HG02610 (cell line): ENCODE measurements around the gene CPEB3.
A peak's percentile ranks its signal among the peaks of the same experiment; 100 is the strongest.

ENCODE experiments used
- ATAC-seq: cut with Tn5 transposase; IDR thresholded peaks from one replicate; pipeline ENCODE4 v1.9.1; 2021; ENCODE audit warnings: mild to moderate bottlenecking, moderate library complexity; ENCODE audit not compliant: unreplicated experiment

Gene CPEB3

DNA sequence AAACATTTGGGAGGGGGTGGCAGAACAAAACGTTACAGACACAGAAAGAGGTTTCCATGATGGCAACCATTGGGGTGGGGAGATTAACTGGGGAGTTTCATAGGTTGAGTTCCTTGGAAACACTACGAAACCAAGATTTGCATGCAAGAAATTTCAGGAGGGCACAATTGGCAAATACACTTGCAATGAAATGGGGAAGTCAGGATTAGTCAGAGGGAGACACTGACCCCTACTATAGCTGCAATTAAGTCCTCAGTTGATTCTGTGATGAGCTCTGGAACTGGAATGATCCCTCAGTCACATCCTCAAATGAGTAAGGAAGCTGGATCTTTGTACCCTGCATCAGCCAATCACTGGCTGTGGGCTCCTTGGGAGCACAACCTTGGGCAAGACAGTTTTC is 22.1 kb downstream of the CPEB3 start:
- ATAC-seq = no peak

DNA sequence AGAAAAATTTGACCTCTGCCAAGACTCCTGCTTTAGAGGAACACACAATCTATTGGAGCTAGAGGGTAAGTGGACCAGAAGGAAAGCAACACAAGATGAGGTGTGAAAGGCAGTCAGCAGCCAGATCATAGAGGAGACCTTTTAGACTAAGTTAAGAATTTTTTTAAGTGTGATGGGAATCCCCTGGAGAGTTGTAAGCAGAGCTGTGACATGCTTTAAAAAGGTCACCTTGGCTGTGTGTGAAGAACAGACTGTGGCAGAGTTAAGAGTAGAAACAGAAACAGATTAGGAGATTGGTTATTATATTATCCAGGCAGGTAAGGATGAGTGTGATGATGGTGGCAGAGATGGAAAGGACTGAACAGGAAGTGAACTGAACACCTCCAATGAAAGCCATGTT is 23.5 kb downstream of the CPEB3 start:
- ATAC-seq = no peak

GRCh38 chr10:92265687-92266258 is 25.1 kb downstream of the CPEB3 start:
- peak; percentile 35 for ATAC-seq

DNA sequence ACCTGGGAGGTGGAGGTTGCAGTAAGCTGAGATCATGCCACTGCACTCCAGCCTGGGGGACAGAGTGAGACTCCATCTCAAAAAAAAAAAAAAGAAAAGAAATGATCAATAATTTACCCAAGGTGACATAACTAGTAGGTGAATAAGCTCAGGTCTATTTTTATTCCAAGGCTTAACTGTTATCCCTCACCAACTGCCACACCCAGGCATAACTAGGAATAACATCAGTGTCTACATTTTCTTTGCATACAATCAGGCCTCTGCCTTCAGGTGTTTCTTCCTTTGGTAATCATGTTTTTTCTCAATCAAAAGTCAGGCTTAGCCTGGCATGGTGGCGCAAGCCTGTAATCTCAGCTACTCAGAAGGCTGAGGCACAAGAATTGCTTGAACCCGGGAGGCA is 26.6 kb downstream of the CPEB3 start:
- ATAC-seq = no peak

GRCh38 chr10:92263396-92263795 is 27.5 kb downstream of the CPEB3 start:
- no peak for ATAC-seq

- no peak for ATAC-seq
Measured at GRCh38 chr10:92248566-92248965, 42.3 kb downstream of the CPEB3 start.

GRCh38 chr10:92244796-92245195 is 46.1 kb downstream of the CPEB3 start:
- peak; percentile 69 for ATAC-seq

DNA sequence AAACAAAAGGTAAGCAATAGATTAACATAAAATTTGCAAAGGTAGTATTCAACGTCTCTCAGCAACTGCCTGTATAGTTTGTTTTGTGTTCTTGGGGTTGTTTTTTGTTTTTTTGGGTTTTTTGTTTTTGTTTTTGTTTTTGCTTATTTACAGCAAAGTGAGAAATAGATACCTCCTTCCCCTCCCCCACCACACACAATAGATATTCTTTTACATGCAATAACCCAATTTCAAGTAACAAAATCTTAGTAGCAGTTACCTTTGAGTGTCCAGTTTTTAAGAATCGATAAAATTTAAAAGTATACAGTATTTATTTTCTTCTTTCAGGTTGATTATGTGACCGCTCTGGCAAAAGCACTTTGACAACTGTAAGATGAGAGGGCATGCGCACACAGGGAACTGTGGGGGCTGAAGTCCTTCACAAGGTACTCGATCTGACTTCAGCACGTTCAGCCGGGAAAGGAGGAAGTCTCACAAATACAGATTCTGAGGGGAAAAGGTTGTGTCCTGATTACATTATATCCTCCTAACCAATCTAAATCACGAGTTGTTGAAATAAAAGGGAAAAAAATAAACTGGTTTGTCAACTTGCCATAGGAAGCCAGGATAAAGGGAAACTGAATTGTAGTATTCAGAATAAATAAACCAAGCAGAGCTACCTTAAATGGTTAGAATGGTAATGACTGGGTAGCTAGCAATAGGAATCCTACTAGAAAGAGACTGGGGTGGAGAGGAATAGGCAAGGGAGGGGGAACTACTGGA is 47.8 kb downstream of the CPEB3 start:
- peak; percentile 56 for ATAC-seq

DNA sequence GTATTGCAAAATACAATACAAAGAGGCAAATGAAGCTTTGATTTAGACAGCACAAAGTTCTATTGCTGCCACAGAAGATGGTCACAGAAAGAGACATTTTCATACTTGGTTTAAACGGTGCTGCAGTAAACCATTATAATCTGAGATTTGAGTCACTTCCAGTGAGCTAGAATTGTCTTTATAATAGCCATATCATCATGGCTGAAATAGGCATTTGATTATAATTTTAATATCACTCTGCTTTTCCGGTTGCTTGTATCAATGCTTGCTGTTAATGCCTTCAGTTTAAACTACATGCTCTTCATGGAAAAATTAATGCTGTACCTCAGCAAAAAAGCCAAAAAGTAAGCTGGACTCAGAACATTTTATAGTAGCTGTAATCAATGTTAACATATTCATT is 48.5 kb downstream of the CPEB3 start:
- no peak for ATAC-seq

- ATAC-seq = no peak
Measured at GRCh38 chr10:92241501-92241900, 49.4 kb downstream of the CPEB3 start.

GRCh38 chr10:92241158-92241500 is 49.7 kb downstream of the CPEB3 start:
- ATAC-seq = no peak

GRCh38 chr10:92240289-92241157 is 50.4 kb downstream of the CPEB3 start:
- ATAC-seq = peak; percentile 51

DNA sequence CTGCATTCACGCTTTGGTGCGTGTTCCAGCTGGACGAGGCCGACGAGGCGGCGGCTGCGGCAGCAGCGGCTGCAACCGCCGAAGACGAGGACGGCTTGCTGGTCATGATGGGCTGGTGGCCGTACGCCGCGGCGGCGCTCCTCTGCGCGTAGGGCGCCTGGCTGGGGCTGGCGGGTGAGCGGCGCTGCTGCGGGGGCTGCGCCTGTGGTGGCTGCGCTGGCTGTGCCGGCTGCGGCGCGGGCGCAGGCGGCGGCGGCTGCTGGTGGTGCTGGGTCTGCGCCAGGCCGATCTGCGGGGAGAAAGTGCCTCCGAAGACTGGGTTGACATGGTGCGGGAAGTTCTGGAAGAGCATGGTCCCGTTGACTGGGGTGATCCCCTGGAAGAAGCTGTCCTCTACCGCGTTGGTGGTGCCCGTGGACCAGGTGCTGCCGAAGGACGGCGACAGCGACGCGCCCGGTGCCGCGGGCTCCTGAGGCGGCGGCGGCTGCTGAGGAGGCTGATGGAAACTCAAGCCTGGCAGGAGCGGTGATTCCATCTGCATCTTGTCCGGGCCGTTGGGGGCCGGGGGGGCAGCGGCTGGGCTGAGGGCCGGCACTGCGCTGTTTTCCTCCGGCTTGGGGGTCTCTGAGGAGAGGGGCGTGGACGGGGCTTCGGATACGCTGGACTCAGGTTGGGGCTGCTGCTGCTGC is 51.1 kb downstream of the CPEB3 start:
- ATAC-seq = peak; percentile 28

DNA sequence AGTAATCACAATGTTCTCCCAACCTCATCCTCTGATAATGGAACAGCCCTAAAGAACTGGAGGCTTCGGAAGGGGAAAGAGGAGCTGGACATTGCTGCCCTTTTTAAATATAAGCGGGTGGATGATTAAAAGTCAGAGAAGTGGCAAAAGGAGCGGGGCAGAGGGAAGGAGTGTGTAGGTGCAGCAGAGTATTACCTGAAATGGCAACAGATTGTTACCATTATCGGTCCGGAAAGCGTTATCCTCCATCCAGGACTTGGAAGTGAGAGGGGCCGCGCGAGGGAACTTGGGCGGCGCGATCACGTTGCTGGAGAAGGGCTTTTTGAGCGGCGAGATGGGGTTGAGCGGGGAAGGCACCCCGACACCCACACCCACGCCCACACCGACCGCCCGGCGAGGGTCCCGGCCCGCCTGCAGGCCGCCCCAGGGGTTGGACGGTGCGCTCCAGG is 51.7 kb downstream of the CPEB3 start:
- ATAC-seq = no peak

- no peak for ATAC-seq
Measured at GRCh38 chr10:92238586-92239098, 52.2 kb downstream of the CPEB3 start.

- no peak for ATAC-seq
Measured at GRCh38 chr10:92238054-92238585, 52.8 kb downstream of the CPEB3 start.

DNA sequence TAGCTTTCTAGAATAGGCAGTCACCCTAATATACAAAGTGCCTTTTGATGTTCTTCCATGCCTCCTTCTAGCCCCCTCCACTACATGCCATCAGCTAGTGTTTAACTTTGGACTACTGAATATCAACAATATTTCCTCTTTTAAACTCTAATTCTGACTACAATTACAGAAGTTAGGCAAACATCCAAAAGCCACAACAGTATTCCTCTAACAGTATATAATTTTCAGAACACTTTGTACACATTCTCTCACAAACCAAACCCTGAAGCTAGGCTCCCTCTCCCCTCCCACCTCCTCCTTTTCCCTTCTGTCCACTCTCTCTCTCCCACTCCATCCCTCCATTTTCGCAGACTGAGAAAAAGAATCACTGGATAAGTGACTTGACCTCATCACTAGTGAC is 59.7 kb downstream of the CPEB3 start:
- ATAC-seq = no peak

- ATAC-seq = no peak
Measured at GRCh38 chr10:92222603-92223262, 68.1 kb downstream of the CPEB3 start.

GRCh38 chr10:92219559-92219958 is 71.3 kb downstream of the CPEB3 start:
- no peak for ATAC-seq

GRCh38 chr10:92218569-92218968 is 72.3 kb downstream of the CPEB3 start:
- ATAC-seq = no peak
